T-helper 1 cell (primary cell): ENCODE measurements around the gene GDNF.
"Not testable (repeated sequence)": the region's sequence is repeated elsewhere in the genome, so short reads cannot be mapped to it uniquely, and the experiment has no call there.

Experiments used
- DNase-seq, 5 donors: peaks; one replicate each; pipeline ENCODE4 v3.0.0-alpha.2; 2012 to 2020

Gene GDNF

DNA sequence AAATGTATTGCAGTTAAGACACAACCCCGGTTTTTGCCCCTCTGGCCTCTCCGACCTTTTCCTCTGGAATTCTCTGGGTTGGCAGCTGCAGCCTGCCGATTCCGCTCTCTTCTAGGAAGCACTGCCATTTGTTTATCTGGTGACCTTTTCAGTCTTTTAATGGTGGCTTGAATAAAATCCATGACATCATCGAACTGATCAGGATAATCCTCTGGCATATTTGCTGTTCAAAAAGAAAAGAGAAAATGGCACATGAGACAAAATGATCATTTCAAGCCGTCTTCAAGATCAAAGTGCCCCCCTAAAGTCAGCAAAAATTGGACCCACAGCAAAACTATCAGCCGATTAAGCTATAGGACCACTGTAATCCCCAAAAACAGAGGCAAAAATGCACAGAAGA lies 23.9 kb downstream of the GDNF start:
- no peak for DNase-seq

DNA sequence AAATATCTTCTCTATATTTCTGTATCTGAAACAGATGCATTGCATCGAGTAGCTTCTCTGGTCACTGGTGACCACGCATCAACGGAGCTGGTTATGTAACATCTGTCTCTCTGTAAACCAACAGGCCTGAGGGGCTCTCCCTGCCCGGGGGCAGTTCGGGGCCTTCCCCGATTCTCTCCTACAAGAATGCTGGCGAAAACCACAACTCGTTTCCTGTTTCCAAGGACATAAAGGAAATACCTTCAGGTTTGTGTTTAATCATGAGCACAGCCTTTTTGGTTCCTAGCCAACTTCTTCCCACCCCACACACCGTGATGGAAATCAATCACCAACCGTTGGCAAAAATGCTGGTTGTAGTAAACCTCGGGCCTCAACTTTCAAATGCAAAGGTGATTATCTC lies 25.1 kb downstream of the GDNF start:
- no peak for DNase-seq

- DNase-seq = no peak
These were observed 27.5 kb downstream of the GDNF start for GRCh38 chr5:37812365-37812764.

DNA sequence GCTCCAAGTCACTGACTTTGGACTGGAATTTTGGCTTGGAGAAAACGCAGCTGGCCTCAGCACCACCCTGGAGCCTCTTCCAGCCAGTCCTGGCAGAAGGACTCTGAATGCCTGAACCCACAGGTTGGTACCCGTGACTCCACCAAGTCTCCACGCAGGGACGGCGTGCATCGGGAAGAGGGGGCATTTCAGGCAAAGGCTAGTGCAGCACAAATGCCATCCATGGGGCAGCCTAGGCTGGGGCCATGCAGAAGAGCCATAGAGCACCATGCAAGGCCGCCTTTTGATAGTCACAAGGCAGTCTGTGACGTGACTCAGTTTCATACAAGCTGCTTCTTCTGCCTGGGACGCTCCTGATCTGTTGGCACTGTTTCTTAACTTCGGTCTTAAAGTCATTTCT lies 28.0 kb downstream of the GDNF start:
- DNase-seq = no peak

DNA sequence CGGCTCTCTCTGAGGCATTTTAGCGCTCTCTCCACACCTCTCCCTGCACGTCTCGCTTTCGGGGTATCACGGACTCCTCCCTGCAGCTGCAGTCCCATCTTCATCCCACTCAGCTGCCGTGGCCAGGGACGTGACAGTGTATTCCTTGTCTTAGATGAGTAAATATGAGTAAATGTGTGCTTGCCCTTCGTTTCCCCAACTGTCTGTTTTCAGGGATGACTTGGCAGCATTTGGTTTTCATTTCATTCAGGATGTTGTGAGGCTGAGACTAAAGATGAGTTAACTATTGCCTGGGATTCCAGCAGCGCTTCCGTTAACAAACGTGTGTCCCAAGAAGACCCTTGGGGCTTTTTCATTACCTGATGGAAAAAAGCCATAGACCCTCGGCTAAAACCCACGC lies 29.5 kb downstream of the GDNF start:
- DNase-seq = no peak

DNA sequence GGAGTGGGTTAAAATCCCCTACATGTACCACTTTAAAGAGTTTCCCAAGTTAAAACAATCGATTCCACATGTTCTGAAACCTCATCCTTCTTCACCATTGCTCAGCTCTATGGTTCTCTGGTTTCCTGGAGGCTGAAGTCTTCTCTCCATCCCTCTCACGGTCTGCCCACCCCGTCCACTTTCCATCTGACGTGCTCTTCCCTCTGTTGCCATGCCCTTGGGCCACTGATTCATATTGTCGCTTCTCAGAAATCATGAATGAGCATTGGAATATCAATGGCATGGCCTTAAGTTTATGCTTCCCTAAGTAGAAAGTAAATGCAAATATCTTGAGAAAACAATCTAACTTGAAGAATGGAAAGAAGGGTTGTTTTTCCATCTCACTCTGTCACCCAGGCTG lies 30.9 kb downstream of the GDNF start:
- DNase-seq = no peak

DNA sequence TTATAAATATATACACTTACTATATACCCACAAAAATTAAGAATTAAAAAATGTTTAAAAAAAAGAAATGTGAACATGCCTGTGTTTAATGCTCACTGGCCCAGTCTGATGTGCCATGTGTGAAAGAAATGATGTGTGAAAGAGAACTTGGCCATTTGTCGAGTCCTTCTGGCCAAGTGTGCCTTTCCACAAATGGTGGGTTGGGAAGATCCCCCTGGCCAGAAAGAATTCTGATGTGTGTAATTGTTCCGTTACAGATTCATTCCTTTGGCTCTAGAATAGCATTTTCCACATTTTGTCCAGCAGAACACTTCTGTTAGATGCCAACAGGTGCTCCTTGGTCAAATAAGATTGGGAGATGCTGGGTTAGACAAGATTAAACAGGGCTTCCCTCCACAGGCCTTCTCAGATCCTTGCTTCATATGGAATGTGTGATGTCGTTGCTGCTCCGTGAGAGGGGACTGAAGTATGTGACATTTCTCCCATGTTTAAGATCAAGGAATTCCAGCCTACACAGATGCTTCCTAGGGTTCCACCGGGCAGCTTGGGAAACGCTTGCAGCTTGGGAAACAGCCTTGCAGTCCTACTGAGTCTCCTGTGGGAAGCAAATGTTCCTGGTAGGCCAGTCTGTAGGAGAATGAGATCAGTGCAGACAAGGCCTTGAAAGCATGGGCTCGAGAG lies 32.1 kb downstream of the GDNF start:
- DNase-seq = no peak

GRCh38 chr5:37807015-37807414 lies 32.8 kb downstream of the GDNF start:
- DNase-seq = no peak

- no peak for DNase-seq
These were observed 33.4 kb downstream of the GDNF start for GRCh38 chr5:37806476-37806875.

GRCh38 chr5:37806016-37806415 lies 33.8 kb downstream of the GDNF start:
- DNase-seq = no peak

- DNase-seq = no peak
These were observed 35.4 kb downstream of the GDNF start for GRCh38 chr5:37804401-37804800.

DNA sequence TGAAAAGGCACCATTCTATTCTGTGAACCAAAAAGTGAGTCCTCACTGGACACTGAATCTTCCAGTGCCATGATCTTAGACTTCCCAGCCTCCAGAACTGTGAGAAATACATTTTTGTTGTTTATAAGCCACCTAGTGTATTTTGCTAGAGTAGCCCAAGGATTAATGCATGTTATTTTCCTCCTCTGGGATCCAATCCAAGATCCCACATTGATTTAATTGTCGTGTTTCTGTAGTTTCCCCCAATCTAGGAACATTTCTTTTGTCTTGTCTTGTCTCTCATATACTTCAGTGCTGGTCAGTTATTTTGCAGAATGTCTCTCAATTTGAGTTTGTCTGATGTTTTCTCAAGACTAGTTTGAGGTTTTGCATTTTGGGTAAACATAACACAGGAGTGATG lies 36.4 kb downstream of the GDNF start:
- no peak for DNase-seq

DNA sequence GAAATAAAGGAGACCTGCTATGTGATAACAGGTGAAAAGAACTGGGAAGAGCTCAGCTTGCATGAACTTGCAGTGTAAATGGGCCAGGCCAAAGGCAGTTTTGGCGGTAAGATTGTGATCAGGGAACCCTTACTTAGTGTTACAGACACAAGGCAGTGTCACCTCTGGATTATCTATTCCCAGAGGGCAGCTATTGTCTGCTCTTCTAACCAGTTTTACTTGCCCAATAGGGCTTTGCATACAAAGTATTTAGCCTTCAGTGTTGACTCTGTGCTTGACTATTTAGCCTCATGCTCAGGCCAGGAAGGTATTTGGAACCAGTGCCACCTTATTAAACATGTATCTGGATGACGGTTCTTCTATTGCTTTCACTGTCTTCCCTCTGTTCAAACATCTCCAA lies 38.3 kb downstream of the GDNF start:
- no peak for DNase-seq

DNA sequence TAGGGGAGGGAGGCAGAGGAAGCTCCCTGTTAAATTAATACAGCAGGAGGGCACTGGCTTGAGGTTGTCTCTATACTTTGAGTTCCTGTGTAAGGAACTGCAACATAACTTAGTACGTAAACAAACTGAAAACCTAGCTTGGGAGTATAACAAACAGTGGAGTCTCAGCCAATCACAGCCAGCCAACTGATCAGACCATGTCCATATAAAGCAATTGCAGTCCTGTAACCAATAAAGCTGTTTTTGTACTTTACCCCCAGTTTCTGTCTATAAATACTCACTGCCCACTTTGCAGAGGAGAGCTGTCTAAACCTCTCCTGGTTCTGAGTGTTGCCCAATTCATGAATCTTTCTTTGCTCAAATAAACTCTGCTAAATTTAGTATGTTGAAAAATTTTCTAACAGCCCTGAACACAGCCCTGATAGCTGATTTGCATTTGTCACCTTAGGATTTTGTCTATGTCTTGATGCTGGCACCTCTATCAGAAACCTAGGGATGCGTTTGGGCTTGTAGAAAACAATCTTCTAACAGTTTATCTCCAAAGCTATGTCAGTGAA lies 39.9 kb downstream of the GDNF start:
- peak in 1 of 5 donors; percentile 2 for DNase-seq

DNA sequence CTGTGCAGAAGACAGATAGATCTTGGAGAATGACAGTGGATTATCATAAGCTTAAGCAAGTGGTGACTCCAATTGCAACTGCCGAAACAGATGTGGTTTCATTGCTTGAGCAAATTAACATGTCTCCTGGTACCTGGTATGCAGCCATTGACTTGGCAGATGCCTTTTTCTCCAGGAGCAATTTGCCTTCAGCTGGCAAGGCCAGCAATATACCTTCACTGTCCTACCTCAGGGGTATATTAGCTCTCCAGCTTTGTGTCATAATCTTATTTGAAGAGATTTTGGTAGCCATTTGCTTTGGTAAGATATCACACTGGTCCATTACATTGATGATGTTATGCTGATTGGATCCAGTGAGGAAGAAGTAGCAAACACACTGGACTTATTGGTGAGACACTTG lies 43.4 kb downstream of the GDNF start:
- not testable (repeated sequence) for DNase-seq

- DNase-seq = not testable (repeated sequence)
These were observed 44.5 kb downstream of the GDNF start for GRCh38 chr5:37795292-37795691.

DNA sequence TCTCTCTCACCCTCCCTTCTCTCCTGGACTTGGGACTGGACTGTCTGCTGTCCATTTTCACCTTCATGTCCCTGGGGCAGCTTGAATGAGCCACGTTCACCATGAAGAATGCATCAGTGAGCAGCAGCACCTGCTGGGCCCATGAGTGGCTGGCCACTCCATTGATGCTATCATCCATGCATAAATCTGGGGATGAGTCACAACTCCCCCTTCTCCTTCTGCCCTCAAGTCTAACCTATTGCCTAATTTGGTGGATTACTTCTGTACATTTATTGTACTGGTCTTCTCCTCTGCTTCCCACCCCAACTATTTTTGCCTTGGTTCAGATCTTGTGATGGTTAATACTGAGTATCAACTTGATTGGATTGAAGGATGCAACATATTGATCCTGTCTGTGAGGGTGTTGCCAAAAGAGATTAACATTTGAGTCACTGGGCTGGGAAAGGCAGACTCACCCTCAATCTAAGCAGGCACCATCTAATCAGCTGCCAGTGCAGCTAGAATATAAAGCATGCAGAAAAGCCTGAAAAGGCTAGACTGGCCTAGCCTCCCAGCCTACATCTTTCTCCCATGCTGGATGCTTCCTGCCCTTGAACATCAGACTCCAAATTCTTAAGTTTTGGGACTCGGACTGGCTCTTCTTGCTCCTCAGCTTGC lies 46.7 kb downstream of the GDNF start:
- no peak for DNase-seq

DNA sequence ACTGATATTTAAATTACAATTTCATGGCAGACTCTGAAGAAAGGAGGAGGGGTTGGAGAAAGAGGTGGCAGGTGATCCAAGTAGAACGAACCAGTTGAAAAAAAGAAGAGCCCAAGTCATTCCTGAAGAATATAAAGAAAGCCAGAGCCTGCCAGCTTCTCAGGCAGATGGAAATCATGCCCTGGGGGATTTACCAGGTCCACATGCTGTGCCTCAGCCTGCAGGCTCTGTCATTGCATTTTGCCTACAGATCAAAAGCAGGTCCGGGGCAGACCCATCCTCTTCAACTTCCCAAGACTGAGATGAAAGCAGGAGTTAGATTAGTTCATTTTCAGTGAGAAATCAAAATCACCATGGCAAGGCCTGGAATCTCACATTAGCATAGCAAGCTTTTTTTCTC lies 48.5 kb downstream of the GDNF start:
- no peak for DNase-seq

DNA sequence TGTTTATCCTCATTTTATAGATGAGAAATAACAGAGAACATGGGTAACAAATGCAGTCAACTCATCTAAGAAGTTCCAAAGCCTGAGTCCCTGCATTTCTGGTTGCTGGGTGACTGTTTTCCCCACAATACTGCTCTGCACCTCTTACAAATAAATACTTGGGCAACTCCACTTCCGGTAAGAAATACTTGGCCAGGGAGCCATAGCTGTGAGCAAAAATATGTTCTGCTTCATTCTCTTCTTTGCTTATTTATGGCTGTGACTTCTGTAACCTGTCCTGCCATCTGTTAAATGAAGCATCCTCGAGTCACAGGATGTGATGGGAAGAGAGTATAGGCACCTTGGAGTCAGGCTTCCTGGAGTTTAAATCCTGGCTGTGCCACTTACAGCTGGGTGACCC lies 49.9 kb downstream of the GDNF start:
- DNase-seq = no peak

- DNase-seq = no peak
These were observed 52.1 kb downstream of the GDNF start for GRCh38 chr5:37787742-37788141.

DNA sequence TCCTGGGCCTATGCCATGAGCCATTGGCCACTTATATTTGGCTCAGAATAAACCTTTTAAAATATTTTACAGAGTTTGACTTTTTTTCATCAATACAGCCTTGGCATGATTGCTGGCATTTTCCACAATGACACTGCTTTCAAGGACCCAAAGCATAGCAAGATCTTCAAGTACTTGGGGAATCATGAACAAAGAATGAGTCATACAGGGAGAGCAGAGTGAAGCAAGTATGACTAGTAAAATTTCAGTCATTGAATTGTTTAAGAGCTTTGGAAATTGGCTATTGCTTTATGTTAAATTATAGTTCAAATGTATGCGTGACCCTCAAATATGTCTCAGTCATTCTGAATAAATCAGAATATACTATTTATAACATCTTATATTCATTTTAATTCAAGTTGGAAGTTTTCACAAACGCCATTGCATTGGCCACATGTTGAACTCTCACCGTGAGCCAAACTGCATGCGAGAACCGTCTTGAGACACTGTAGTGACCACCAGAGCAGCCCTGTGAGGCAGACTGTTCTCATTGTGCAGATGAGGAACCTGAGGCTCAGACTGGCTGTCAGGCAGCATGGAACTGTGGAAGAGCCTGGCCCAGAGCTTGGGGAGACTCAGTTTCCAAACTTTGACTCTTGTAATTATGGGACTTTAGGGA lies 52.9 kb downstream of the GDNF start:
- DNase-seq = no peak

GRCh38 chr5:37786416-37786815 lies 53.4 kb downstream of the GDNF start:
- no peak for DNase-seq

DNA sequence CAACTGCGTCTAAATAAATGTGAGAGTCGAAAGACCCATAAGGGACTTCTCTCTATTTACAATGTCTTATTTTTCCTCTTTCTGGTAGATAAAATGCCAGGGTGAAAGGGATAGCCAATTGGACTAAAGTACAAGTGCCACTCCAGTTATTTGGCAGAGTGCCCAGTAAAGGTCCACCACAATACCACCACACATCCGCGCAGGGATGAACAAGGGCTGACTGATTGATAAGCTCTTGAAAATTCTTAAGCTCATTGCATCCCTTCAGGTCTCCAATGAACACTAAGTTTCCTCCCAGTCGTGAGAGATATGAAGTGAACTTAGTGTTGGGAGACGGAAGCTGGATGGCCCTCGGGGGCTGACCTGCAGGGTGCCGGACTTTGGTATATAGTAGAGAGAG lies 58.4 kb downstream of the GDNF start:
- DNase-seq = not testable (repeated sequence)
